ENCODE measurements around the gene CFAP58. TPM values are rescaled to one million over a fixed set of nuclear protein-coding genes. Genes with fewer than 3 reads are reported as not detected.

CFAP58 gene
- total and polyA plus RNA-seq, 8 donors, result 0.12 to 0.58 (median 0.20) TPM; not detected in 3

GRCh38 chr10:104367904-104368303 is 14.3 kb downstream of the CFAP58 start:
- H3K9me3 ChIP-seq, result peaks cover 0 to 14% (median 8%) of the 10 kb centered on the region in 4 donors
- H3K36me3 ChIP-seq, result no peaks in the 10 kb centered on the region
- H3K27me3 ChIP-seq, result no peaks in the 10 kb centered on the region
- 51 to 56% (median 53%) methylated on average over 8 of the region's 8 CpGs for WGBS, 5 donors
- TF ChIP-seq, protein P1, sequence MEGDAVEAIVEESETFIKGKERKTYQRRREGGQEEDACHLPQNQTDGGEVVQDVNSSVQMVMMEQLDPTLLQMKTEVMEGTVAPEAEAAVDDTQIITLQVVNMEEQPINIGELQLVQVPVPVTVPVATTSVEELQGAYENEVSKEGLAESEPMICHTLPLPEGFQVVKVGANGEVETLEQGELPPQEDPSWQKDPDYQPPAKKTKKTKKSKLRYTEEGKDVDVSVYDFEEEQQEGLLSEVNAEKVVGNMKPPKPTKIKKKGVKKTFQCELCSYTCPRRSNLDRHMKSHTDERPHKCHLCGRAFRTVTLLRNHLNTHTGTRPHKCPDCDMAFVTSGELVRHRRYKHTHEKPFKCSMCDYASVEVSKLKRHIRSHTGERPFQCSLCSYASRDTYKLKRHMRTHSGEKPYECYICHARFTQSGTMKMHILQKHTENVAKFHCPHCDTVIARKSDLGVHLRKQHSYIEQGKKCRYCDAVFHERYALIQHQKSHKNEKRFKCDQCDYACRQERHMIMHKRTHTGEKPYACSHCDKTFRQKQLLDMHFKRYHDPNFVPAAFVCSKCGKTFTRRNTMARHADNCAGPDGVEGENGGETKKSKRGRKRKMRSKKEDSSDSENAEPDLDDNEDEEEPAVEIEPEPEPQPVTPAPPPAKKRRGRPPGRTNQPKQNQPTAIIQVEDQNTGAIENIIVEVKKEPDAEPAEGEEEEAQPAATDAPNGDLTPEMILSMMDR (IDR thresholded peaks at IDR 0.05), result no peak
- TF ChIP-seq POLR2AphosphoS5 (IDR thresholded peaks at IDR 0.05) (no peak), EP300 (IDR thresholded peaks at IDR 0.05) (no peak), POLR2A (IDR thresholded peaks at IDR 0.05) (no peak)
- DNase-seq, result no peak
- intact Hi-C loops (cut with DNase I; ENCODE audit: low total_unique reads), result no loop called here
- peaks cover 0 to 8% (median 0%) of the 10 kb centered on the region in 4 donors for H3K4me1 ChIP-seq
- no peak overlapping the region for H3K27ac ChIP-seq
- H3K4me3 ChIP-seq, result no peak overlapping the region

- Histone ChIP-seq H3K9me3 (peaks cover 0 to 14% (median 8%) of the 10 kb centered on the region in 4 donors), H3K27me3 (peaks cover 0 to 4% (median 0%) of the 10 kb centered on the region in 3 donors), H3K4me3 (no peak overlapping the region), H3K27ac (no peak overlapping the region), H3K36me3 (no peaks in the 10 kb centered on the region), H3K4me1 (peaks cover 0 to 8% (median 0%) of the 10 kb centered on the region in 4 donors)
- no peak for DNase-seq
- intact Hi-C loops (cut with DNase I; ENCODE audit: low total_unique reads), result no loop called here
- TF ChIP-seq EP300 (IDR thresholded peaks at IDR 0.05) (no peak), POLR2AphosphoS5 (IDR thresholded peaks at IDR 0.05) (no peak), POLR2A (IDR thresholded peaks at IDR 0.05) (no peak)
- TF ChIP-seq, protein P1 (IDR thresholded peaks at IDR 0.05), result no peak
- WGBS, 5 donors, result 17 to 41% (median 33%) methylated on average over 2 of the region's 2 CpGs
Observed at GRCh38 chr10:104368381-104368780, 14.7 kb downstream of the CFAP58 start.

- intact Hi-C loops (cut with DNase I; ENCODE audit: low total_unique reads), result no loop called here
- no peaks in the 10 kb centered on the region for H3K36me3 ChIP-seq
- peaks cover 0 to 7% (median 0%) of the 10 kb centered on the region in 3 donors for H3K27me3 ChIP-seq
- peaks cover 0 to 8% (median 0%) of the 10 kb centered on the region in 4 donors for H3K4me1 ChIP-seq
- WGBS, 5 donors, result 87 to 93% (median 91%) methylated on average over 6 of the region's 6 CpGs
- TF ChIP-seq POLR2AphosphoS5 (IDR thresholded peaks at IDR 0.05) (no peak), EP300 (IDR thresholded peaks at IDR 0.05) (no peak), POLR2A (IDR thresholded peaks at IDR 0.05) (no peak)
- TF ChIP-seq, protein P1 (IDR thresholded peaks at IDR 0.05), result no peak
- DNase-seq, result no peak
- no peak overlapping the region for H3K4me3 ChIP-seq
- H3K27ac ChIP-seq, result no peak overlapping the region
- peaks cover 0 to 14% (median 8%) of the 10 kb centered on the region in 4 donors for H3K9me3 ChIP-seq
Observed at GRCh38 chr10:104371753-104372152, 18.1 kb downstream of the CFAP58 start.

- TF ChIP-seq POLR2A (IDR thresholded peaks at IDR 0.05), result no peak
- no peak for TF ChIP-seq EP300 (IDR thresholded peaks at IDR 0.05)
- TF ChIP-seq POLR2AphosphoS5 (IDR thresholded peaks at IDR 0.05), result no peak
- peaks cover 0 to 7% (median 0%) of the 10 kb centered on the region in 3 donors for H3K27me3 ChIP-seq
- DNase-seq, result no peak
- 63 to 84% (median 74%) methylated on average over 1 of the region's 1 CpG for WGBS, 5 donors
- intact Hi-C loops (cut with DNase I; ENCODE audit: low total_unique reads), result no loop called here
- peaks cover 0 to 14% (median 8%) of the 10 kb centered on the region in 4 donors for H3K9me3 ChIP-seq
- H3K27ac ChIP-seq, result no peak overlapping the region
- no peaks in the 10 kb centered on the region for H3K36me3 ChIP-seq
- H3K4me3 ChIP-seq, result no peak overlapping the region
- H3K4me1 ChIP-seq, result no peaks in the 10 kb centered on the region
Observed at GRCh38 chr10:104374591-104374990, 21.0 kb downstream of the CFAP58 start.

GRCh38 chr10:104376784-104377300 is 23.2 kb downstream of the CFAP58 start:
- H3K9me3 ChIP-seq, result peaks cover 0 to 7% (median 4%) of the 10 kb centered on the region in 4 donors
- TF ChIP-seq POLR2AphosphoS5 (IDR thresholded peaks at IDR 0.05) (no peak), POLR2A (IDR thresholded peaks at IDR 0.05) (no peak), EP300 (IDR thresholded peaks at IDR 0.05) (no peak)
- TF ChIP-seq, protein P1 (IDR thresholded peaks at IDR 0.05), result no peak
- no peaks in the 10 kb centered on the region for H3K36me3 ChIP-seq
- H3K27ac ChIP-seq, result no peak overlapping the region
- 60 to 72% (median 64%) methylated on average over 4 of the region's 4 CpGs for WGBS, 5 donors
- no peak for DNase-seq
- no peak overlapping the region for H3K4me3 ChIP-seq
- intact Hi-C loops (cut with DNase I; ENCODE audit: low total_unique reads), result no loop called here
- H3K27me3 ChIP-seq, result peaks cover 0 to 7% (median 0%) of the 10 kb centered on the region in 3 donors
- no peaks in the 10 kb centered on the region for H3K4me1 ChIP-seq
